ENCODE measurements around the gene F3. TPM values are rescaled to one million over a fixed set of nuclear protein-coding genes. Genes with fewer than 3 reads are reported as not detected.

Gene F3
- total RNA-seq, 1 experiment from 2014 or later: 7.8 TPM

GRCh38 chr1:94560333-94560732 lies 18.8 kb upstream of the F3 start:
- no peak for ATAC-seq

More at GRCh38 chr1:94560333-94560732, 18.8 kb upstream of the F3 start:
- TF ChIP-seq USF1 (CRISPR knock-in tag; IDR thresholded peaks at IDR 0.05) (no peak), SP1 (CRISPR knock-in tag; conservative IDR thresholded peaks at IDR 0.05) (no peak), ZNF219 (CRISPR knock-in tag; IDR thresholded peaks at IDR 0.05; ENCODE audit: borderline replicate concordance) (no peak), ZBTB43 (CRISPR knock-in tag; IDR thresholded peaks at IDR 0.05) (no peak), NFE2L1 (CRISPR knock-in tag; IDR thresholded peaks at IDR 0.05) (no peak), ZNF512 (CRISPR knock-in tag; IDR thresholded peaks at IDR 0.05; ENCODE audit: borderline replicate concordance) (no peak), PRDM15 (CRISPR knock-in tag; IDR thresholded peaks at IDR 0.05) (no peak), CDX4 (CRISPR knock-in tag; IDR thresholded peaks at IDR 0.05; ENCODE audit: borderline replicate concordance) (no peak), STAT6 (CRISPR knock-in tag; conservative IDR thresholded peaks at IDR 0.05; ENCODE audit: low read depth) (no peak), USF2 (CRISPR knock-in tag; IDR thresholded peaks at IDR 0.05) (no peak), ZNF425 (CRISPR knock-in tag; conservative IDR thresholded peaks at IDR 0.05) (no peak), OVOL2 (CRISPR knock-in tag; IDR thresholded peaks at IDR 0.05; ENCODE audit: borderline replicate concordance) (no peak), AR (CRISPR knock-in tag; IDR thresholded peaks at IDR 0.05) (no peak), FOXK1 (CRISPR knock-in tag; IDR thresholded peaks at IDR 0.05) (no peak)
- H3K4me3 Mint-ChIP-seq: no peak overlapping the region
- DNase-seq (ENCODE audit: low spot score): no peak
- H3K27me3 Mint-ChIP-seq (ENCODE audit: low read depth): peaks cover 2% of the 10 kb centered on the region; the same call in 1 of the 2 replicates
- ChIA-PET CTCF (interaction anchor here (0.7 kb wide), 1 partner anchor 75 kb away, joined by 4 read pairs; no protein-coding TSS in a partner anchor), POLR2A (no interaction called here)
- H3K4me1 Mint-ChIP-seq: peaks cover 7% of the 10 kb centered on the region; the same call in 1 of the 2 replicates
- peaks cover 7% of the 10 kb centered on the region; the same call in 1 of the 2 replicates for H3K36me3 Mint-ChIP-seq
- H3K27ac Mint-ChIP-seq: no peak overlapping the region
- H3K9me3 Mint-ChIP-seq: peaks cover 20% of the 10 kb centered on the region

Data from WTC11 (cell line).